Measurements from ENCODE around the gene ZNF215. TPM values are rescaled to one million over a fixed set of nuclear protein-coding genes. Genes with fewer than 3 reads are reported as not detected.
"Not testable (repeated sequence)": the region's sequence is repeated elsewhere in the genome, so short reads cannot be mapped to it uniquely, and the experiment has no call there.

The ZNF215 gene
- total RNA-seq, 1 donor from 2014 or later, result 2.8 TPM

DNA sequence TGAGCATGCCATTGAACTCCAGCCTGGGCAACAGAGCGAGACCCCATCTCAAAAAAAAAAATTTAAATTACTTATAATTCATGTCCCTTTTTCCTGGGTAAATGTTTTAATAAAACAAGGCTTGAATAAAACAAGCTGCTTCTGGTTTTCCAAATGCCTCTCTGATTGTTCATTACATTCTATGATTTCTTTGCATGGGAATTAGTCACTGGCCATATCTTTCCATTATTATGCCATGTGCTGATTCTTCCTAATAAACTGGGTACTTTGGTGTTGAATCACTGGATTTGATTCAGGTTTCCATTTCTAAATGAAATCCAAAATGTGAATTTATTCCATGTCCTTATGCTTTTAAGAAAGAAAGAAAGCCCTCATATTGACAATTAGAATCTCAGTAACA lies 42.6 kb downstream of the ZNF215 start:
- no peak overlapping the region for H3K4me3 ChIP-seq (ENCODE audit: low read depth, low read length)
- TF ChIP-seq, protein P1, sequence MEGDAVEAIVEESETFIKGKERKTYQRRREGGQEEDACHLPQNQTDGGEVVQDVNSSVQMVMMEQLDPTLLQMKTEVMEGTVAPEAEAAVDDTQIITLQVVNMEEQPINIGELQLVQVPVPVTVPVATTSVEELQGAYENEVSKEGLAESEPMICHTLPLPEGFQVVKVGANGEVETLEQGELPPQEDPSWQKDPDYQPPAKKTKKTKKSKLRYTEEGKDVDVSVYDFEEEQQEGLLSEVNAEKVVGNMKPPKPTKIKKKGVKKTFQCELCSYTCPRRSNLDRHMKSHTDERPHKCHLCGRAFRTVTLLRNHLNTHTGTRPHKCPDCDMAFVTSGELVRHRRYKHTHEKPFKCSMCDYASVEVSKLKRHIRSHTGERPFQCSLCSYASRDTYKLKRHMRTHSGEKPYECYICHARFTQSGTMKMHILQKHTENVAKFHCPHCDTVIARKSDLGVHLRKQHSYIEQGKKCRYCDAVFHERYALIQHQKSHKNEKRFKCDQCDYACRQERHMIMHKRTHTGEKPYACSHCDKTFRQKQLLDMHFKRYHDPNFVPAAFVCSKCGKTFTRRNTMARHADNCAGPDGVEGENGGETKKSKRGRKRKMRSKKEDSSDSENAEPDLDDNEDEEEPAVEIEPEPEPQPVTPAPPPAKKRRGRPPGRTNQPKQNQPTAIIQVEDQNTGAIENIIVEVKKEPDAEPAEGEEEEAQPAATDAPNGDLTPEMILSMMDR (conservative IDR thresholded peaks at IDR 0.05; ENCODE audit: low read depth, low read length), result no peak
- DNase-seq (ENCODE audit: low read depth), result no peak

DNA sequence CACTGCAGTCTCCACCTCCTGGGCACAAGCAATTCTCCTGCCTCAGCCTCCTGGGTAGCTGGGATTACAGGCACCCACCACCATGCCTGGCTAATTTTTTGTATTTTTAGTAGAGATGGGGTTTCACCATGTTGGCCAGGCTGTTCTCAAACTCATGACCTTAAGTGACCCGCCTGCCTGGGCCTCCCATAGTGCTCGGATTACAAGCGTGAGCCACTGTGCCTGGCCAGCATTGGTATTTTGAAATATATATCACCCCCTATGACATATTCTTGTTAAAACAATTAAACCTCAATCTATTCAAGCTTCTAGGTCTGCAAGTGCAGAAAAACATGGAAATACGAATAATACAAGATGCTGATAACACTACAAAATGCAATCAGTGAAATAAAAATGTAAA lies 43.6 kb downstream of the ZNF215 start:
- not testable (repeated sequence) for DNase-seq (ENCODE audit: low read depth); H3K4me3 ChIP-seq (ENCODE audit: low read depth, low read length)

DNA sequence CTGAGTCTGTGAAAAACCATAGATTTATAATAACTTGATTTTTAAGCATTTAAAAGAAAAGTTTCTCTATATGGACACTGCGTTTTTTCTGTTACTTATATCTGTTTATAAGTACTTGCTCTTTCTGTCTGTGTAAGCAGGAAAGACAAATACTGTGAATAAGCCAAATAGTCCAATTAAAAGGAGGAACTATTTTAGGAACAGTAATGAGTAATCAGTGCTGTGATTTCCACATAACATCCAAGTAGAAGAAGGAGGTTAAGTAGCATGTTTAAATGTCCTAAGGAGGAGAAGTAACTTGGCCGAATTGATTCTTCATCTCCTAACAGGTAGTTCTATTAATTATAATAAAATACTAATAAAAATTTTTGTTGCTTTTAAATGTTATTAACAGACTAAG lies 53.1 kb downstream of the ZNF215 start:
- TF ChIP-seq, protein P1 (conservative IDR thresholded peaks at IDR 0.05; ENCODE audit: low read depth, low read length), result no peak
- DNase-seq (ENCODE audit: low read depth), result no peak
- H3K4me3 ChIP-seq (ENCODE audit: low read depth, low read length), result no peak overlapping the region

DNA sequence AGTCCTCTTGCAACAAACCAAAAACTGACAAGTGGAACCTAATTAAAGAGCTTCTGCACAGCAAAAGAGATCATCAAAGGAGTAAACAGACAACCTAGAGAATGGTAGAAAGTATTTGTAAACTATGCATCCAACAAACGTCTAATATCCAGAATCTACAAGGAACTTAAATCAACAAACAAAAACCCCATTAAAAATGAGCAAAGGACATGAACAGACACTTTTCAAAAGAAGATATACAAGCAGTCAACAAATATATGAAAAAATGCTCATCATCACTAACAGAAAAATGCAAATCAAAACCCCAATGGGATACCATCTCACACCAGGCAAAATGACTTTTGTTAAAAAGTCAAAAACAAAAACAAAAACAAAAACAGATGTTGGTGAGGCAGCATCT lies 60.3 kb downstream of the ZNF215 start:
- no peak for DNase-seq (ENCODE audit: low read depth)
- no peak overlapping the region for H3K4me3 ChIP-seq (ENCODE audit: low read depth, low read length)
- TF ChIP-seq, protein P1 (conservative IDR thresholded peaks at IDR 0.05; ENCODE audit: low read depth, low read length), result no peak

DNA sequence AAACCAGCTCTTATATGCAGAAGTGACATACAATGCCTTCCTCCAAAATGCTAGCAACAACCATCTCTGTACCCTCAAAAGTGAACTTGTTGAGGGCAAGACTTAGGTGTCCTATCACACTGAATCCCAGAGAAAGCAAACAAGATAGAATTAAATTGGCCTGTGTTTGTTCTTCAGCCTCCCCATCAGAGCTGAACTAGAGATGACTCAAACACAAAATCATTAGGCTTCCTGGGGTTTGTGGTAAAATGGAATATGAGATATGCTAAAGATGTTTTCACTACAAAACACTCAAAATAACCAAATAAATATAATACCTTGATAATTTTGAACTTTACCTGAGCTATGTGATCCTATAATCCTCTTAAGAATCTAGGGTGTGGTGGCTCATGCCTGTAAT lies 62.3 kb downstream of the ZNF215 start:
- DNase-seq (ENCODE audit: low read depth), result no peak
- no peak overlapping the region for H3K4me3 ChIP-seq (ENCODE audit: low read depth, low read length)
- TF ChIP-seq, protein P1 (conservative IDR thresholded peaks at IDR 0.05; ENCODE audit: low read depth, low read length), result no peak

DNA sequence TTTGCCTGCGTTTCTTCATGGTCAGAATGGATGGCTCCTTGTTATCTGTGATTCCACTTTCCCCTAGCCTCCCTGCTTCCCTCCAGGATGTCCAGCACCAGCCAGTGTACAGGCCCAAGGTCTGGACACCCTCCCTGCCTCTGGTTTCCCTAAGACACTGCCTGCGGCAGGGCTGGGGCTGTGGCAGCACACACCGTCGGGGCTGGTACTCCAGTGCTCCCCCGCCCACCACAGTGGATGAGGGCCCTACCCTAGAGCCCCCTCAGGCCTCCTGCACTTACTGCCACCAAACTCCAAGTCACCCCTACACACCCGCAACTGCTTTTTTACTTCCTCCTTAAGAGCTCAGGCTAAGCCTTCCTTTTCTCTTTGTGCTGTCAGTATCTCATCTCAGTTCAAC lies 65.0 kb downstream of the ZNF215 start:
- H3K4me3 ChIP-seq (ENCODE audit: low read depth, low read length), result no peak overlapping the region
- no peak for DNase-seq (ENCODE audit: low read depth)
- TF ChIP-seq, protein P1 (conservative IDR thresholded peaks at IDR 0.05; ENCODE audit: low read depth, low read length), result no peak

DNA sequence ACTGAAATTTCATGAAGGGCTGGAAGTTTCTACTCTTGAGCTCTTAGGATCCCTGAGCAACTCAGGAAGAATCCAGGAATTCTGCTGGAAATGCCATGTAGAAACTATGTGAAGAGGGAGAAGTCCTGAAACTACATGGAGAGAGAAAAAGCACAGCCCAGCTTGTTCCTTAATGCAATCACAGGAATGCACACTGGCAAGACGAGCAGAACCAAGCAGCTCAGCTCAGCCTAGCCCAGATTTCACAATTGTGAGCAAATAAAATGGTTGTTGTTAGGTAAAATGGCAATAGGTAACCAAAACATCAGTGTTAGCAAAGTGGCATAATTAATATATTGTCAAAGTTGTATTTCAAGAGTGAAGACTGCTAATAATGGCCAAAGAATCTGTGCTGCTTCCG lies 65.8 kb downstream of the ZNF215 start:
- TF ChIP-seq, protein P1 (conservative IDR thresholded peaks at IDR 0.05; ENCODE audit: low read depth, low read length), result no peak
- H3K4me3 ChIP-seq (ENCODE audit: low read depth, low read length), result no peak overlapping the region
- DNase-seq (ENCODE audit: low read depth), result no peak
